GM21737 (cell line): ENCODE results near the gene NGEF.
"Not testable (repeated sequence)": the region's sequence is repeated elsewhere in the genome, so short reads cannot be mapped to it uniquely, and the experiment has no call there.

Experiments used
- ATAC-seq: cut with Tn5 transposase; IDR thresholded peaks from one replicate; pipeline ENCODE4 v1.9.1; 2021; ENCODE audit warnings: mild to moderate bottlenecking, moderate library complexity; ENCODE audit not compliant: unreplicated experiment

NGEF gene

GRCh38 chr2:232929303-232930058 lies 83.6 kb downstream of the NGEF start:
- ATAC-seq, result no peak

- ATAC-seq, result no peak
Measured at GRCh38 chr2:232928551-232929302, 84.3 kb downstream of the NGEF start.

- no peak for ATAC-seq
Measured at GRCh38 chr2:232927793-232928550, 85.1 kb downstream of the NGEF start.

DNA sequence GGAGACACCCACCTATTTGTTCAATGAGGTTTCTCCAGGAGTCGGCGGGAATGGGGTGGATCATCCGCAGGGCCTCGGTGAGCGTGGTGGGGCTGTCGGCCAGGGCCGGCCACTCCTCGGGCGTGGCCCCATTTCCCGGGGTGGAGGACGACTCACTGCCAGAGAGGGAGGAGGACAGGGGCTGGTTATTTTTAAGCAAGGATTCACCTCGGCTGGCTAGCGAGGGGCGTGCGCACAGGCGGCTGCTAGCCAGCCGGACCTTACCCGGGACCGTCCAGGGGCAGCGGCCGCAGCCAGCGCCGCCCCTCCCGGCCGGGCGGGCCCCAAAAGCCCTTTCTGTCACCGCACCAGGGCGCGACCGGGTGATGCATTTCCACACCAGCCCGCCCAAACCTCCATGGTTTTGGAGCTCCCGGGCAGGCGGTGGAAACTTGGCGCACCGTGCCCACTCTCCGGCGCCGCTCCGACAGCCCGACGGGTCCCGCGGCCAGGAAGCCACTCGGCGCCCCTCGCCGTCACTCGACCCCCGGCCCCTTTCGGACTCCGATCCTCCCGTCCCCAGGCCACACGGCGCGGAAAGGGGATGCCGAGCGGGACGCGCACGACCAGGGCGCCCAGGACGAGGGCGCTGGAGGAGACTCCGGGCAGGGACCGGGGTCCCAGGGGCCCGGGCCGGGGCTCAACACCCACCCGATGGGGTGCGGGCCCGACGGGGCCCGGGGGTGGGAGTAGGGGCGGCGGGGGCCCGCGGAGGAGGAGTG lies 85.8 kb downstream of the NGEF start:
- ATAC-seq, result no peak

GRCh38 chr2:232926431-232926939 lies 86.6 kb downstream of the NGEF start:
- no peak for ATAC-seq

DNA sequence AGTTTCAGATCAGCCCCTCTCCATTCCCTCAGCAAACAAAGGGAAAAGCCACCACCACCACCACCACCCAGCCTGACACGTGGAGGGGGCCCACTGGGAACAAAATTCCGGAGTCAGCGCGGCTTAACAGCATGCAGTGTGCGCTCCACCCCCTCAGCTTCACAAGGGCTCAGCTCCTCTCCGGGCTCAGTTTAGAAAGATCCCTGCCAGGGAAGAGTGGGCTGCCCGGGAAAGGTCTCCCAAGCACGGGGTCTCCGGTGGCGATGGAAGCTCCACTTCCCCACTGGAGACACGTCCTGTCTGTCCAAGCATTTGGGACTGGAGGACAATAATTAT lies 87.3 kb downstream of the NGEF start:
- ATAC-seq, result no peak

DNA sequence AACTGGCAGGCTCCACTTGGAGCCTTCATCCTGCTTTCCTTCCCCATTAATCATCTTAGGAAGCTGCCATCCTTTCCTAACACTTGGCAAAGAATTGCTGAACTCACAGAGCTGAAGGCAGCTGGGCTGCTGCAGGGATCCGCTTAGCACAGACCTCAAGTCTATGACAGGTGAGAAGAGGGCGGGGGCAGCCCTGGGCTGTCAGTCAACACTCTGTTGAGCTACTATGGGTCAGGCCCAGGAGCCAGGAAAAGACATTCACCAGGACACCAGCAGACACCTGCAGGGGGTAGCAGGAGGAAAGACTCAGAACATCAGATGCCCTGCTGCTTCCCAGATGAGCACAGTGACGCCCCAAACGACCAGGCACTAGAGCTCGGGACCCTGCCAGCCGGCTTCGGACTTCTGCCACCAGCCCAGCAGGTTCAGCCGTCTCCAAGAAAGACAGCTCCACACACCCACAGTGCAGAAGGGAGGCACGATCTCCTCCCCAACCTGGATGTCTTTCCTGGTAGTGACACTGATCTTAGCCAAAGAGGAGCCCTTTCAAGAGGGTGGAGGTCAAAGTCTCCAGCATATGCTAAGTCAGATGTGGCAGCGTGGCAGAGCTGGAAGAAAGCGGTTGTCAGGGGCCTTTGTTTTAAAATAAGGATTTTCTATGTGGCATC lies 87.8 kb downstream of the NGEF start:
- no peak for ATAC-seq

DNA sequence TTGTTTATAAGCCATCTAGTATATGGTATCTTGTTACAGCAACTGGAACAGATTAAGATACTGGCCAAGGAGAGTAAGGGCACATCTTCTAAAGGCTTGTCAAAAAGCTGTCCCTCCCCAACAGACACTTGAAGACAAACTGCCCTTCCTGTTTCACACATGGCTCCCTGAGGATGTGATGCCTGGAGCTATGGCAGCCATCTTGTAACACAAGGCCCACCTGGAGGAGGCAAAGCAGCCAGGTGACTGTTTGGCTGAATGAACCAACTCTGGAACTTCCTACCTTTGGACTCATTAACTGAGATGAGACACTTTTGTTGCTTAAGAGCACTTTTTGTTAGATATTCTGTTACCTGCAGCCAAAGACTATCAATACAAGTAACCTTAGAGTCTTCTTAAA lies 88.6 kb downstream of the NGEF start:
- no peak for ATAC-seq

DNA sequence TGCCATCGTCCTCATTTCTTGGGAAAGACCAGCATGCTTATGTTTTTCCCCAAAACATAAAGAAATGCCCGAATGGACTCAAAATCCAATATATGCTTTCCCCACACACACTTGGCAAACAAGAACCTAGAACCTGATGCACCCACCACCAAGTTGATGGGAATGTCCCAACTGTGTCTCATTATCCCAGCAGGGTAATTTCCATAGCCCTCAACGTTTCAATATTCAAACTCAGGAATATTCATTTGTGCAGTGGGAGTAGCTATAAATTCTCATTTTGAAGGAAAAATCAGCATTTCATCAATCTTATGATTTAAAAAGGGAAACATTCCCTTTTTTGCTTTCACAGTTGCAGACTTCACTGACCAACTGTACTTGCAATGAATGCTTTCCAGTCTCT lies 92.3 kb downstream of the NGEF start:
- no peak for ATAC-seq

GRCh38 chr2:232920055-232920454 lies 93.0 kb downstream of the NGEF start:
- ATAC-seq, result no peak

DNA sequence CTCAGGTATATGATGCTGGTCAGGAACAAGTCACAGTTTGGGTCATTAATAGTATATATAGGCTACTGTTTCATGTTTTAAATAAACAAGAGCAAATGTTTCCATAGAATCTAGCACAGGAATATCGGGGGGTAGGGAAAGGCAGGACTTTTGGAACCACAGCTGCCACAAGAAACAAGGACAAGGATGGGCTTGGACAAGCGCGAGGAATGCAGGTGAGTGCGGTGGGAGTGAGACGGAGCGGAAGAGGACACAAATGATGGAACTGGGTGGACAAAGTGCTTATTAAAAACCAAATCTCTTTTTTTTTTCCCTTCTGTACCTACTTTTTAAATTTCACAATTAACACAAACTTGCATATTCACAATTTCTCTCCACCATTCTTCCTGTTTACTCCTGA lies 93.9 kb downstream of the NGEF start:
- ATAC-seq, result no peak

DNA sequence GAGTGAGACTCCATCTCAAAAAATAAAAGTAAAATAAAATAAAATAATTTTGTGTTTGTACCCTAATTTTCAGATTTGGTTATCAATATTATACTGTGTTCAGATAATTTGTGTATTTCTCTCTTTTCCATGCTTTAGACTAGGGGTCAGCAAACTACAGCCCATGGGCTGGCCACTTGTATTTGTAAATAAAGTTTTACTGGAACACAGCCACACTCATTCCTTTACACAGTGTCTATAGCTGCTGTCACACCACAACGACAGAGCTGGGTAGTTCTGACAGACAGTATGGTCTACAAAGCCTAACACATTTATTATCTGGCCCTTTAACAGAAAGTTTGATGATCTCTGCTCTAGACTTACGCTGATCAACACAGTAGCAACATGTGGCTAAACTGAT lies 99.2 kb downstream of the NGEF start:
- no peak for ATAC-seq

DNA sequence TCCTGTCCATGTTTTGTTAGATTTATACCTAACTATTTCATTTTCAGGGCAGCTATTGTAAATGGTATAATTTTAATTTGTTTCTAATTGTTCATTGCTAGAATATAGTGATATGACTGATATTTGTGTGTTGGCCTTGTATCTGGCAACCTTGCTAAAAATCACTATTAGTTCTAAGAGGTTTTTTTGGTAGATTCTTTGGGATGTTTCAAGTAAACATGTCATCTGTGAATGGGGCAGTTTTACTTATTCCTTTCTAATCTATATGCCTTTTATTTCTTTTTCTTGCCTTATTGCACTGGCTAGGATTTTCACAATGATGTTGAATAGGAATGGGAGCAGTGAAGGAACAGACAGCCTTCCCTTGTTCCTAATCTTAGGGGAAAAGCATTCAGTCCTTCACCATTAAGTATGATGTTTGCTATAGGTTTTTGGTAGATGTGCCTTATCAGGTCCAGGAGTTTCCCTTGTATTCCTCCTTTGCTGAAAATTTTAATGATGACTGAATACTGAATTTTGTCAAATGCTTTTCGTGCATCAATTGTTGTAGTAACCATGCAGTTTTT lies 101.3 kb downstream of the NGEF start:
- ATAC-seq, result no peak

- ATAC-seq, result no peak
Measured at GRCh38 chr2:232910376-232910775, 102.7 kb downstream of the NGEF start.

- no peak for ATAC-seq
Measured at GRCh38 chr2:232908695-232909094, 104.4 kb downstream of the NGEF start.

GRCh38 chr2:232907718-232908085 lies 105.4 kb downstream of the NGEF start:
- ATAC-seq, result not testable (repeated sequence)

DNA sequence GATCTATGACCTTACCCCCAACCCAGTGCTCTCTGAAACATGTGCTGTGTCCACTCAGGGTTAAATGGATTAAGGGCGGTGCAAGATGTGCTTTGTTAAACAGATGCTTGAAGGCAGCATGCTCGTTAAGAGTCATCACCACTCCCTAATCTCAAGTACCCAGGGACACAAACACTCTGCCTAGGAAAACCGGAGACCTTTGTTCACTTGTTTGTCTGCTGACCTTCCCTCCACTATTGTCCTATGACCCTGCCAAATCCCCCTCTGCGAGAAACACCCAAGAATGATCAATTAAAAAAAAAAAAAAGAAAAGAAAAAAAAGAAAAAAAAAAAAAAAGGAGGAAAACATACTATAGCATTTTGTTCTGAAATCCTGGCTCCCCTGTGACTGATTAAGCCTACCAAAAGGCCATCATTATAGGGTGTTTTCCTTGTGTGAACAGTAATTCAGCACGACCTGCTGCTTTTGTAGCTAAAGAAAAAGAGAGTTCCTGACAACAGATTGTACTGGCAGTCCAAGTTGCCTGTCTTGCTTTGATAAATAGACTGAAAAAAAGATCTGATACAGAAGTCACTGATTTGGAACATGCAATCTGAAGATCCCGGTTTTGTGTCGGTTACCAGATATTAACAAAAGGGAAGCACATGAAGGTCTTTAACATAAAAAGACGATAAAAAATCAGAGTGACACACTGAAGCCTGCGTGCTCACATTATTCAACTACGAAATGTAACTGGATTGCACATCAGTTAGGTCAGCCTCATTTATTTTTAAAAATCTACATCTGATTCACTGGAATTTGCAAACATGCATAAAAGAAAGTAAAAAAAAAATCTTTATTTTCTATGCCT lies 106.0 kb downstream of the NGEF start:
- ATAC-seq, result not testable (repeated sequence)

- no peak for ATAC-seq
Measured at GRCh38 chr2:232903989-232904388, 109.1 kb downstream of the NGEF start.
